GM18858 (cell line): ENCODE measurements around the gene MXD4.

ENCODE experiments used
- ATAC-seq: cut with Tn5 transposase; IDR thresholded peaks from one replicate; pipeline ENCODE4 v1.9.1; 2021; ENCODE audit not compliant: unreplicated experiment

The MXD4 gene

GRCh38 chr4:2261853-2262144, at the start of gene MXD4:
TSS of gene MXD4 (minus strand) at chr4:2262109. CDS start at chr4:2261980, 129 bp downstream.
- ATAC-seq, result no peak

GRCh38 chr4:2306773-2307410, 45.0 kb upstream of the MXD4 start:
- ATAC-seq, result no peak

GRCh38 chr4:2305766-2306501, 44.0 kb upstream of the MXD4 start:
- no peak for ATAC-seq

GRCh38 chr4:2304877-2305561, 43.1 kb upstream of the MXD4 start:
- no peak for ATAC-seq

- ATAC-seq, result no peak
These were observed 42.5 kb upstream of the MXD4 start for GRCh38 chr4:2304321-2304876.

- ATAC-seq, result no peak
These were observed 41.9 kb upstream of the MXD4 start for GRCh38 chr4:2303686-2304320.

- ATAC-seq, result no peak
These were observed 41.3 kb upstream of the MXD4 start for GRCh38 chr4:2303121-2303685.

- no peak for ATAC-seq
These were observed 40.6 kb upstream of the MXD4 start for GRCh38 chr4:2302387-2303119.

- ATAC-seq, result no peak
These were observed 39.9 kb upstream of the MXD4 start for GRCh38 chr4:2301806-2302205.

GRCh38 chr4:2301225-2301642, 39.3 kb upstream of the MXD4 start:
- ATAC-seq, result no peak

- no peak for ATAC-seq
These were observed 38.7 kb upstream of the MXD4 start for GRCh38 chr4:2300431-2301224.

- ATAC-seq, result no peak
These were observed 37.9 kb upstream of the MXD4 start for GRCh38 chr4:2299794-2300193.

GRCh38 chr4:2298532-2298991, 36.7 kb upstream of the MXD4 start:
- no peak for ATAC-seq

GRCh38 chr4:2297606-2298531, 36.0 kb upstream of the MXD4 start:
- no peak for ATAC-seq

- ATAC-seq, result no peak
These were observed 35.0 kb upstream of the MXD4 start for GRCh38 chr4:2296631-2297601.

- ATAC-seq, result no peak
These were observed 34.1 kb upstream of the MXD4 start for GRCh38 chr4:2295900-2296442.

GRCh38 chr4:2295500-2295899, 33.6 kb upstream of the MXD4 start:
- no peak for ATAC-seq
